ENCODE results near the gene B4GALT5. TPM values are rescaled to one million over a fixed set of nuclear protein-coding genes. Genes with fewer than 3 reads are reported as not detected.

The B4GALT5 gene
- total RNA-seq, 2 experiments from 2014 or later: 9.8 to 18.8 TPM

GRCh38 chr20:49693435-49694171, 20.1 kb downstream of the B4GALT5 start:
- H3K36me3 ChIP-seq (ENCODE audit: insufficient read depth, low read length): no peaks in the 10 kb centered on the region; the same call in 1 of the 2 replicates
- no peaks in the 10 kb centered on the region for H3K9me3 ChIP-seq (ENCODE audit: low read length)
- CTCF ChIA-PET (ENCODE audit: unreplicated experiment): interaction anchor here (1.4 kb wide), 1 partner anchor 18 kb away, joined by 4 read pairs; no protein-coding TSS in a partner anchor
- BruUV-seq (replicated peaks): no TSS peak
- no peak overlapping the region for H3K4me3 ChIP-seq (ENCODE audit: low read depth, low read length, poor library complexity, severe bottlenecking)
- no peaks in the 10 kb centered on the region for H3K9me2 ChIP-seq (ENCODE audit: insufficient read depth, low read length)
- H3K79me2 ChIP-seq (ENCODE audit: insufficient read depth, low read depth, low read length): peaks cover 96% of the 10 kb centered on the region
- H4K20me1 ChIP-seq (ENCODE audit: insufficient read depth, low read length): peaks cover 18% of the 10 kb centered on the region
- peak overlapping the region; percentile 50 for H3K4me2 ChIP-seq (ENCODE audit: low read length)
- peak overlapping the region; percentile 6 for H3K27ac ChIP-seq (ENCODE audit: low read depth, low read length, poor library complexity, severe bottlenecking)
- intact Hi-C loops (cut with micrococcal nuclease; ENCODE audit: unreplicated experiment): no loop called here
- DNase-seq (ENCODE audit: low spot score): no peak
- no peak overlapping the region for H2AFZ ChIP-seq (ENCODE audit: low read length)
- POLR2A ChIA-PET: interaction anchor here (1.5 to 2.5 kb wide), 5 partner anchors 8 to 152 kb away, joined by 4 to 13 read pairs (median 5); no protein-coding TSS in a partner anchor
- peaks cover 66% of the 10 kb centered on the region for H3K4me1 ChIP-seq (ENCODE audit: insufficient read depth, low read length, poor library complexity, severe bottlenecking)
- TF ChIP-seq EZH2phosphoT487 (IDR thresholded peaks at IDR 0.05; ENCODE audit: borderline replicate concordance, low read depth, low read length) (no peak), CTCF (conservative IDR thresholded peaks at IDR 0.05; ENCODE audit: low read length) (no peak)

GRCh38 chr20:49692941-49693340, 20.7 kb downstream of the B4GALT5 start:
- POLR2A ChIA-PET: interaction anchor here (0.7 to 2.5 kb wide), 5 partner anchors 8 to 153 kb away, joined by 3 to 13 read pairs (median 5); no protein-coding TSS in a partner anchor
- H4K20me1 ChIP-seq (ENCODE audit: insufficient read depth, low read length): peaks cover 14% of the 10 kb centered on the region

More at GRCh38 chr20:49692941-49693340, 20.7 kb downstream of the B4GALT5 start:
- intact Hi-C loops (cut with micrococcal nuclease; ENCODE audit: unreplicated experiment): no loop called here
- H3K79me2 ChIP-seq (ENCODE audit: insufficient read depth, low read depth, low read length): peaks cover 96% of the 10 kb centered on the region
- BruUV-seq (replicated peaks): no TSS peak
- H3K4me3 ChIP-seq (ENCODE audit: low read depth, low read length, poor library complexity, severe bottlenecking): no peak overlapping the region
- DNase-seq (ENCODE audit: low spot score): no peak
- H3K36me3 ChIP-seq (ENCODE audit: insufficient read depth, low read length): no peaks in the 10 kb centered on the region; the same call in none of the 2 replicates
- TF ChIP-seq CTCF (conservative IDR thresholded peaks at IDR 0.05; ENCODE audit: low read length) (no peak), EZH2phosphoT487 (IDR thresholded peaks at IDR 0.05; ENCODE audit: borderline replicate concordance, low read depth, low read length) (no peak)
- H3K9me3 ChIP-seq (ENCODE audit: low read length): no peaks in the 10 kb centered on the region
- CTCF ChIA-PET (ENCODE audit: unreplicated experiment): interaction anchor here (1.4 kb wide), 1 partner anchor 17 kb away, joined by 4 read pairs; no protein-coding TSS in a partner anchor
- H3K27ac ChIP-seq (ENCODE audit: low read depth, low read length, poor library complexity, severe bottlenecking): no peak overlapping the region
- no peaks in the 10 kb centered on the region for H3K9me2 ChIP-seq (ENCODE audit: insufficient read depth, low read length)
- H2AFZ ChIP-seq (ENCODE audit: low read length): no peak overlapping the region
- peak overlapping the region; percentile 50; the same call in 1 of the 2 replicates for H3K4me2 ChIP-seq (ENCODE audit: low read length)
- peaks cover 70% of the 10 kb centered on the region for H3K4me1 ChIP-seq (ENCODE audit: insufficient read depth, low read length, poor library complexity, severe bottlenecking)
